ENCODE results near the gene PDYN.
A peak's percentile ranks its signal among the peaks of the same experiment; 100 is the strongest.

The PDYN gene

GRCh38 chr20:1943275-1944002 lies 50.4 kb downstream of the PDYN start:
- DNase-seq (ENCODE audit: low read depth) = peak; percentile 82
- no peak overlapping the region for H3K4me3 ChIP-seq (ENCODE audit: control insufficient read depth, low read depth, low read length)
- no peak for TF ChIP-seq CTCF (conservative IDR thresholded peaks at IDR 0.05; ENCODE audit: control insufficient read depth, insufficient read depth, low read depth, low read length)

GRCh38 chr20:1942486-1943274 lies 51.2 kb downstream of the PDYN start:
- DNase-seq (ENCODE audit: low read depth) = no peak
- H3K4me3 ChIP-seq (ENCODE audit: control insufficient read depth, low read depth, low read length) = no peak overlapping the region
- TF ChIP-seq CTCF (conservative IDR thresholded peaks at IDR 0.05; ENCODE audit: control insufficient read depth, insufficient read depth, low read depth, low read length) = no peak

GRCh38 chr20:1942061-1942460 lies 51.8 kb downstream of the PDYN start:
- H3K4me3 ChIP-seq (ENCODE audit: control insufficient read depth, low read depth, low read length) = no peak overlapping the region
- TF ChIP-seq CTCF (conservative IDR thresholded peaks at IDR 0.05; ENCODE audit: control insufficient read depth, insufficient read depth, low read depth, low read length) = no peak
- DNase-seq (ENCODE audit: low read depth) = no peak

- peak overlapping the region; percentile 2 for H3K4me3 ChIP-seq (ENCODE audit: control insufficient read depth, low read depth, low read length)
- peak; percentile 53 for DNase-seq (ENCODE audit: low read depth)
- TF ChIP-seq CTCF (conservative IDR thresholded peaks at IDR 0.05; ENCODE audit: control insufficient read depth, insufficient read depth, low read depth, low read length) = no peak
Measured at GRCh38 chr20:1941226-1941625, 52.6 kb downstream of the PDYN start.

- H3K4me3 ChIP-seq (ENCODE audit: control insufficient read depth, low read depth, low read length) = no peak overlapping the region
- no peak for DNase-seq (ENCODE audit: low read depth)
- TF ChIP-seq CTCF (conservative IDR thresholded peaks at IDR 0.05; ENCODE audit: control insufficient read depth, insufficient read depth, low read depth, low read length) = no peak
Measured at GRCh38 chr20:1940581-1940980, 53.3 kb downstream of the PDYN start.

- TF ChIP-seq CTCF (conservative IDR thresholded peaks at IDR 0.05; ENCODE audit: control insufficient read depth, insufficient read depth, low read depth, low read length) = no peak
- DNase-seq (ENCODE audit: low read depth) = no peak
- no peak overlapping the region for H3K4me3 ChIP-seq (ENCODE audit: control insufficient read depth, low read depth, low read length)
Measured at GRCh38 chr20:1939270-1939595, 54.6 kb downstream of the PDYN start.
